ENCODE measurements around the gene RAD51AP2. TPM values are rescaled to one million over a fixed set of nuclear protein-coding genes. Genes with fewer than 3 reads are reported as not detected.

RAD51AP2 gene
- total and polyA plus RNA-seq, 2 donors (not counting 3 experiments of a cell fraction or from before 2014, with no cell fraction given) = not detected

DNA sequence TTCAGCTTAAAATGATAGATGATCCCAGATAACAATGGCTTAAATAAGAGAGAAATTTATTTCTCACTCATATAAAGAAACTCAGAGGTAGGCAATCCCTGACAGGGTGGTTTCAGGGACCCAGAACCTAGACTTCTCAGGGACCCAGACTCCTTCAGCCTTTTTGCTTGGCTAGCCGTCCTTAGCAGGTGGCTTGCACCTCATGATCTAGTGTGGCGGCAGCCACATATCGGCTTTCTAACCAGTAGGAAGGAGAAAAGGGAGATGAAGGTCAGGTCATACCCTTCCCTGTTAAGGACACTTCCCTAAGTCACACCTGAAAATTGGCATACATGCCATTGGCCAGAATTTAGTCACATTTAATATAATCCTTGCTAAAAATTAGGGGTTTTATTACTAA is 40.6 kb upstream of the RAD51AP2 start:
- no peaks in the 10 kb centered on the region for H3K9me1 ChIP-seq (replicated peaks; ENCODE audit: control insufficient read depth, extremely low read depth, insufficient read depth, low read length)
- no peaks in the 10 kb centered on the region for H3K9me3 ChIP-seq (replicated peaks; ENCODE audit: control insufficient read depth, insufficient read depth, low read length)
- H3K4me1 ChIP-seq (ENCODE audit: control insufficient read depth, extremely low read depth, insufficient read depth, low read length) = no peaks in the 10 kb centered on the region
- TF ChIP-seq POLR2AphosphoS5 (IDR thresholded peaks at IDR 0.05; ENCODE audit: insufficient read depth, low read depth, low read length) (no peak), POLR2A (IDR thresholded peaks at IDR 0.05; ENCODE audit: low read depth, low read length) (no peak), GATA2 (IDR thresholded peaks at IDR 0.05; ENCODE audit: insufficient read depth, insufficient read length, low read depth, low read length) (no peak), EZH2 (IDR thresholded peaks at IDR 0.05; ENCODE audit: borderline replicate concordance, low read depth, low read length, severe bottlenecking) (no peak), MYC (IDR thresholded peaks at IDR 0.05; ENCODE audit: low read depth, low read length) (no peak), JUN (IDR thresholded peaks at IDR 0.05; ENCODE audit: borderline replicate concordance, insufficient read depth, insufficient read length, low read depth) (no peak), FOS (IDR thresholded peaks at IDR 0.05; ENCODE audit: borderline replicate concordance, insufficient read depth, low read length) (no peak)
- TF ChIP-seq, protein P1, sequence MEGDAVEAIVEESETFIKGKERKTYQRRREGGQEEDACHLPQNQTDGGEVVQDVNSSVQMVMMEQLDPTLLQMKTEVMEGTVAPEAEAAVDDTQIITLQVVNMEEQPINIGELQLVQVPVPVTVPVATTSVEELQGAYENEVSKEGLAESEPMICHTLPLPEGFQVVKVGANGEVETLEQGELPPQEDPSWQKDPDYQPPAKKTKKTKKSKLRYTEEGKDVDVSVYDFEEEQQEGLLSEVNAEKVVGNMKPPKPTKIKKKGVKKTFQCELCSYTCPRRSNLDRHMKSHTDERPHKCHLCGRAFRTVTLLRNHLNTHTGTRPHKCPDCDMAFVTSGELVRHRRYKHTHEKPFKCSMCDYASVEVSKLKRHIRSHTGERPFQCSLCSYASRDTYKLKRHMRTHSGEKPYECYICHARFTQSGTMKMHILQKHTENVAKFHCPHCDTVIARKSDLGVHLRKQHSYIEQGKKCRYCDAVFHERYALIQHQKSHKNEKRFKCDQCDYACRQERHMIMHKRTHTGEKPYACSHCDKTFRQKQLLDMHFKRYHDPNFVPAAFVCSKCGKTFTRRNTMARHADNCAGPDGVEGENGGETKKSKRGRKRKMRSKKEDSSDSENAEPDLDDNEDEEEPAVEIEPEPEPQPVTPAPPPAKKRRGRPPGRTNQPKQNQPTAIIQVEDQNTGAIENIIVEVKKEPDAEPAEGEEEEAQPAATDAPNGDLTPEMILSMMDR (IDR thresholded peaks at IDR 0.05; ENCODE audit: extremely low read depth in 1 of 2, insufficient read depth in 1 of 2, low read depth in 1 of 2, low read length in 2 of 2) = no peak
- TF ChIP-seq, protein P2, sequence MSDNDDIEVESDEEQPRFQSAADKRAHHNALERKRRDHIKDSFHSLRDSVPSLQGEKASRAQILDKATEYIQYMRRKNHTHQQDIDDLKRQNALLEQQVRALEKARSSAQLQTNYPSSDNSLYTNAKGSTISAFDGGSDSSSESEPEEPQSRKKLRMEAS (IDR thresholded peaks at IDR 0.05; ENCODE audit: insufficient read depth, insufficient read length) = no peak
- H3K4me2 ChIP-seq (ENCODE audit: insufficient read depth, low read length) = no peak overlapping the region
- CTCF ChIA-PET = no interaction called here
- no peak overlapping the region for H2AFZ ChIP-seq (ENCODE audit: low read depth, low read length)
- no peaks in the 10 kb centered on the region for H3K79me2 ChIP-seq (ENCODE audit: control insufficient read depth, insufficient read depth, low read length)
- intact Hi-C loops (cut with micrococcal nuclease) = no loop called here
- no peak overlapping the region for H3K4me3 ChIP-seq (replicated peaks in 1 of 3; ENCODE audit: insufficient read depth in 1 of 3, low read depth in 1 of 3, low read length in 3 of 3)
- no peaks in the 10 kb centered on the region for H3K27me3 ChIP-seq (ENCODE audit: control insufficient read depth in 2 of 2, insufficient read depth in 2 of 2, low read length in 2 of 2)
- no peaks in the 10 kb centered on the region for H3K36me3 ChIP-seq (ENCODE audit: control insufficient read depth in 2 of 2, extremely low read depth in 1 of 2, insufficient read depth in 2 of 2, low read length in 2 of 2)
- no peaks in the 10 kb centered on the region for H4K20me1 ChIP-seq (replicated peaks; ENCODE audit: control insufficient read depth, extremely low read depth, insufficient read depth, low read length)
- POLR2A ChIA-PET = no interaction called here
- no peak overlapping the region for H3K9ac ChIP-seq (replicated peaks; ENCODE audit: extremely low read depth, insufficient read depth, low read length)
- BruUV-seq (replicated peaks) = no TSS peak
- DNase-seq (ENCODE audit: low read depth, low spot score) (no peak), FAIRE-seq (no peak)
- dilution Hi-C loops (cut with MboI; ENCODE audit: extremely low pct_ligation_motif_present, low sequenced_read_pairs) = no loop called here
- H3K27ac ChIP-seq (ENCODE audit: insufficient read depth, low read depth, low read length) = no peak overlapping the region
